DMS53 treated with DMSO at 0.1 percent for 48 hours (cell line): Measurements from ENCODE around the gene SLC43A1.
A peak's percentile ranks its signal among the peaks of the same experiment; 100 is the strongest.
"Not testable (repeated sequence)": the region's sequence is repeated elsewhere in the genome, so short reads cannot be mapped to it uniquely, and the experiment has no call there.

Experiments used
- DNase-seq: peaks from one replicate; lab custom pipeline; 2025; ENCODE audit not compliant: unreplicated experiment; lab: John Stamatoyannopoulos, UW

The SLC43A1 gene

DNA sequence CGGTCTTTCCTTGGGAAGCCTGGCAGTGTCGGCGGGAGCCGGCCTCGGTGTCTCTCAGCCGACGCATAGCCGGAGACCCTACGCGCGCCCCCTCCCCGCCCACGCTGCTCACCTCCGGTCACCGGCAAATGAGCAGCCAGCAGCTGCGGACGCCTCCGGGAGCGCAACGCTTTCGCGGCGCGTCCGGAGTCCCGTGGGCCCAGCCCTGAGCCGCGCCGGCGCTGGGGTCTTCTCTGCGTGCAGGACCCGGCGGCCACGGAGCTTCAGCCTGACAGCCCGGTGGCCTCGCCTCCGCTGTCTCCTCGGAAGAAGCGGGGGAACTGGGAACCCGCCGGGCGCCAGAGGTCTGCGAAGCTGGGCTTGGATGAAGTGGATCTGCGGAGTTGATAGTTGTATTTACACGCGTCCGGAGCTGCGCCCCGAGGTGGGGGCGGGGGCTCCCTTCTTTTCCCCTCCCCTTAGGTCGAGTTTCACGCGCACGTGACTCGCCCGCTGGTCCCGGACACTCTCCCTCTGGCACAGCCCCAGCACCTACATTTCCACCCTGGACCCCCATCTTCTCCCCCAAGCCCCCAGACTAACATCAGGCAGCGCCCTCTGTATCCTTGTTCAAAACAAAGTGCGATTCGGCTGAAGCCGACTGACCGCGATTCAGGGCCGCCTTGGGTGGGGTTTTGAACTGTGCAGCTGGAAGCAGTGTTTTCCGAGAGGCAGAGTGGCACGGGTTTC lies at the start of gene SLC43A1:
Gene SLC43A1, minus strand, starts transcription at position 371 of the 729 bp plus-strand sequence. CDS start 1,591 bp downstream, outside the sequence.
- no peak for DNase-seq

DNA sequence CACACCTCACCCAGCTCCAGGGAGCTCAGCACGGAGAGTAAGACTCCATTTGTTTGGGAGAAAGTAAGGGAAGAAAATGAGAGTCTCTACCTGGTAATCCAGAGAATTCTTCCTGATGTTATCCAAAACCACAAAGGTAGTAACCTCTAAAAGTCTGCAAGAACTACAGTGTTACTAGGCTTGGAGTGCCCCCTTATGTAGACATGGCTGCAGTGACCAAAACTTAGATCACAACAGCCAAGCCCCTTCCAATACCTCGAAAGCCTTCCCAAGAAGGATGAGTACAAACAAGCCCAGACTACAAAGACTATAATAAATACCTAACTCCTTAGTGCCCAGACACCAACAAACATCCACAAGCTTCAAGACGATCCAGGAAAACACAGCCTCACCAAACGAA lies 47.1 kb upstream of the SLC43A1 start:
- no peak for DNase-seq

DNA sequence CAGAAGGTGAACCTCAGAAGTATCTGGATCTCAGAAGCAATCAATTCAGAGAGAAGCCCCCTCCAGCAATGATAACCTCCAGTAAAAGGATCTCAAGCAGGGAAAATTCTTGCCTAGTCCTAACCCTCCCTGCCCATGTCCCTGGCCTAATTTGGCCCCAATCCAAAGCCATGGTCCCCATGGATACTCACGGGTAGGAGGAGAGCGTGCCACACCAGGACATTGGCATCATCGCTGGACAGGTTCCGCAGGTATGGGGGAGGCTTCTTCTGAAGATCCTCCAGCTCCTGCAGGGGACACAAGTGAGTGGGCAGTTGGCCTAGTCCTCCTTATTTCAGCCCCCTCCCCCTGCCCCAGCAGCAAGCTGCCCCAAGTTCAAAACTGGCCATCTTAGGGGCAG lies 44.6 kb upstream of the SLC43A1 start:
- no peak for DNase-seq

DNA sequence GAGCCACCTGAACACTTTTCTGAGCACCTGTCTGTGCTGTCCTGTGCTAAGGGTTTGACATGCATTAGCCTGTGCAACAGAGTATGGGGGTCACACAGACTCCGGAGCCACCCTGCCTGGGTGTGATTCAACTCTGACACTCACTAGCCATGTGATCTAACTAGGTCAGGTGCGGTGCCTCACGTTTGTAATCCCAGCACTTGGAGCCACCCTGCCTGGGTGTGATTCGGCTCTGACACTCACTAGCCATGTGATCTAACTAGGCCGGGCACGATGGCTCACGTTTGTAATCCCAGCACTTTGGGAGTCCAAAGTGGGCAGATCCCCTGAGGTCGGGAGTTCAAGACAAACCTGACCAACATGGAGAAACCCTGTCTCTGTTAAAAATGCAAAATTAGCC lies 40.5 kb upstream of the SLC43A1 start:
- no peak for DNase-seq

DNA sequence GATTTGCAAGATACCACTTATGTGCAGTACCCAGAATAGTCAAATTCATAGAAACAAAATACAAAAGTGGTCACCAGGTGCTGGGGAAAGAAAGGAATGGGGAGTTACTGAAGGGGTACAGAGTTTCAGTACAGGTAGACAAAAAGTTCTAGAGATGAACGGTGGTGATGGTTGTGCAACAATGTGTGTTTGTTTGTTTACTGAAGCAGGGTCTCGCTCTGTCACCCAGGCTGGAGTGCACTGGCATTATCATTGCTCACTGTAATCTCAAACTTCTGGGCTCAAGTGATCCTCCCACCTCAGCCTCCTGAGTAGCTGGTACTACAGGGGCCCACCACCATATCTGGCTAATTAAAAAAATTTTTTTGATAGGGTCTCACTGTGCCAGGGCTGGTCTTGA lies 39.9 kb upstream of the SLC43A1 start:
- no peak for DNase-seq

DNA sequence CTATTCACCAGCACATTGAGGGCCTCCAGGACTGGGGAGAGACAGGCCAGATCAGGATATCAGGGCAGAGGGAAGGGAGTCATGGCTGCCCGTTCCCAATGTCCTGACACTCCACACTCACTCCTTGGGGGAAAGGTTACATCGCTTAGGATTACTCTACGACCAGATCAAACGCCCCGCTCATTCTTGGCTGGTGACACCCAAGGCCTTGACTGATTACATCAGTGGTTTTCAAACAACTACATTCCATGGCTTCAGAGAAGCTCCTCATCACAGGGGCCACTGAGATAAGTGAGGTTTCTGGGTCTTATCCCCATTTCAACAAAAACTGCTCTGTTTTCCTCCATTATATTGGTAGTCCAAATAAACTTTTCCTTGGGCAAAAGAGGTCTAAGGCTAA lies 37.0 kb upstream of the SLC43A1 start:
- no peak for DNase-seq

DNA sequence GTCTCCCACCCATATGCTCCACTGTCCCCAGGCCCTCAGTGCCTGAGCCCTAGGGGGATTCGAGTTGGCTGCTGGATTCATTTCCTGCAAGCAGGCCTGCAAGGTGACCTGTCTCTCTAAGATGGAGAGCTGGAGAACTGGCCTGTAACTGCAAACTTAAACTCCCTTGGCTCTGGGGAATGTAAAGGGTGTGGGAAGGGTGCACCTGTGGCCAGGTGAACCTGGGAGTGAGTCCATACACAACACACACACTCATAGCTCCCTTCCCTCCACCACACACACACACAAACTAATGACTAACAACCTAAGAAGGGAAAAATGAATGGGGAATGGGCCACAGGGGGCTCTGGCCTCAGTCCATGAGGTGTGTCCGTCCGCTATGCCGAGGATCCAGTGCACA lies 36.4 kb upstream of the SLC43A1 start:
- DNase-seq: no peak

DNA sequence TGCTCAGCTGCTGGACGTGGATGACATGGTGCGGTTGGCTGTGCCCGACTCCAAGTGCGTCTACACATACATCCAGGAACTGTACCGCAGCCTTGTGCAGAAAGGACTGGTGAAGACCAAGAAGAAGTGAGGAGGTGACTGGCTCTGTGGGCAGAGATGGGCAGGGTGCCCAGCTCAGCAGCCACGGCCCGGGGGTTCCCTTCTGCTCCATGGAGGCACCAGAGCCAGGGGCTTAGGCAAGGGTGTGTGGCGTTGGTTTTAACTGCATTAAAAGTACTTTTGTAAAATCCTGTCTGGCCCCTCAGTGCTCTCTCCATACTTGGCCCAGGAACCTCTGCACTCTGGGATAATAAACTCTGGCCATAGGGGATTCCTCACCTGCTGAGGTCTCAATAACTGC lies 34.5 kb upstream of the SLC43A1 start:
- no peak for DNase-seq

DNA sequence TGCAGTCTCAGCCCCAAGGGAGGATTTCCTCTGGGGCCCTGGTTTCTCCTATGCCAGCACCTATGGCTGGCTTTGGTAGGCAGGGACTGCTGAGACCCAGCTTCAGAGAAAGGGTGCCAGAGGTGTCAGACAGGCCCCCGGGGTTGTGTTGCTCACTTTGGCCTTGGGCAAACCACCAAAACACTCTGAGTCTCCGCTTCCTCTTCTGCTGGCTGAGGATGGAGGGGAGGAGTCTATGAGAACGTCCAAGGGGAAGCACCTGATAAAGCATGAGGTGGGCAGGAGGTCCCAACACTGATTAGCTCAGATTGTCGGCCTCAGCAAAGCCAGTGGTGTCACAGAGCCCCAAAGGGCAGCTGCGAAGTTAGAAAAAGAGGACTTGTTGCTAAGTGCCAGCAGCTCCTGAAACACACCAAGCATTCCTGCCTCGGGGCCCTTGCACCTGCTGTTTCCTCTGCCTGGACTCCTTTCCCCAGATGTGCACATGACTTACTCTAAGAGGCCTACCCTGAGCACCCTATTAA lies 32.4 kb upstream of the SLC43A1 start:
- DNase-seq: no peak

DNA sequence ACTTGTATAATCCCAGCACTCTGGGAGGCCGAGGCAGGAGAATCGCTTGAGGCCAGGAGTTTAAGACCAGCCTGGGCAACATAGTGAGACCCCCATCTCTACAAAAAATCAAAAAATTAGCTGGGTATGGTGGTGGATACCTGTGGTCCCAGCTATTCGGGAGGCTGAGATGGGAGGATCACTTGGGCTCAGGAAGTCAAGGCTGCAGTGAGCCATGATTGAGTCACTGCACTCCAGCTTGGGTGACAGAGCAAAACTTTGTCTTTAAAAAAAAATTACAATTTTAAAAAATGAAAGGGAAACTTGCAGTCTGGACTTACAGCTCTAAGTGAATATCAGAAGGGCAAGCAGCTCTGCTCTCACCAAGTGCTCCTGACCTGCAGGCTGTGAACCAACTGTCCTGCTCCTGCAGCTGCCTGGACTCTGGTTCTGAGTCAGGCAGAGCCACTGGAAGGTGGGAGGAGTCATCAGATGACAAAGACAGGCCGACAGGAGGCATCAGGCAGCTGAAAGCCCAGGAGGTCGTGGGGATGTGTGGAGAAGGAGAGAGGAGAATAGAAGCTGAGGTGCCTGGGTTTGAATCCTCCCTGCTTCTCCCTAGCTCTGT lies 31.5 kb upstream of the SLC43A1 start:
- DNase-seq: no peak

DNA sequence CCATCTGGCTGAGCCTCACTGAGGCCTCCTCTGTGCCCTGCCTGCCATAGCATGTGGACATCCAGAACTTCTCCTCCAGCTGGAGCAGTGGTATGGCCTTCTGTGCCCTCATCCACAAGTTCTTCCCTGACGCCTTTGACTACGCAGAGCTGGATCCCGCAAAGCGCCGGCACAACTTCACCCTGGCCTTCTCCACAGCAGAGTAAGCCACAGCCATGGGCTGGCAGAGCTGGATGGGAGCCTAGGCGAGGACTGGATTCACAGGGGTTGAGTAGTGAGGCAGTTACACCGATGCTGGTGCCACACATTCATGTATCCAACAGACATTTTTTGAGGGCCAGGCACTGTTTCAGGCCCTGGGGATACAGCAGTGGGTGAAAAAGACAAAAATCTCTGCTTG lies 30.9 kb upstream of the SLC43A1 start:
- DNase-seq: no peak

DNA sequence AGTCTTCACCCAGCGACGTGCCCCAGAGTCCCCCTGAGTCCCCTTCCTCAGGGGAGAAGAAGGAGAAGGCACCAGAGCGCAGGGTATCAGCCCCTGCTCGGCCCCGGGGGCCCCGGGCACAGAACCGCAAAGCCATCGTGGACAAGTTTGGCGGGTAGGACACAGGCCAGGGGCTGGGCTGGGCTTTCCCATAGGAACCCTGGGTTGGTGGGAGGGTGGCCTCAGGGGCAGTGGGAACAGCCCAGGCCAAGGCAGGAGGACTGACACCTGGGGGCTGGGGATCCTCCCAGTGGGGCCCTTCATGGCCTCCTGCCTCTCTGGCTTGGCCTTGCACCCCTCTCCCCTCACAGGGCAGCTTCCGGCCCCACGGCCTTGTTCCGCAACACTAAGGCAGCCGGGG lies 30.4 kb upstream of the SLC43A1 start:
- no peak for DNase-seq

DNA sequence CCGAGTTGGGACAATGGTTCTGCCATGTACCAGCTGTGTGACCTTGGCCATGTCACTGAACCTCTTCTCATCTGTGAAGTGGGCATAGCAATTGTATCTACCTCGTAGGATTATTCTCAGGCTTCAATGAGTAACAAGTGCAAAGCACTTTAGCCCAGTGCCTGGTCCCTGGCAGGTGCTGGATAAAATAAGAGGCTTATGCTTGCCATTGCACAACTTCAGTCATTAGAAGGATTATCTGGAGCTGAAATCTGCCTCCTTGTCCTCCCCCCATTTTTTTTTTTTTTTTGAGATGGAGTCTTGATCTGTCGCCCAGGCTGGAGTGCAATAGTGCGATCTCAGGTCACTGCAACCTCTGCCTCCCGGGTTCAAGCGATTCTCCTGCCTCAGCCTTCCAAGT lies 29.1 kb upstream of the SLC43A1 start:
- no peak for DNase-seq

DNA sequence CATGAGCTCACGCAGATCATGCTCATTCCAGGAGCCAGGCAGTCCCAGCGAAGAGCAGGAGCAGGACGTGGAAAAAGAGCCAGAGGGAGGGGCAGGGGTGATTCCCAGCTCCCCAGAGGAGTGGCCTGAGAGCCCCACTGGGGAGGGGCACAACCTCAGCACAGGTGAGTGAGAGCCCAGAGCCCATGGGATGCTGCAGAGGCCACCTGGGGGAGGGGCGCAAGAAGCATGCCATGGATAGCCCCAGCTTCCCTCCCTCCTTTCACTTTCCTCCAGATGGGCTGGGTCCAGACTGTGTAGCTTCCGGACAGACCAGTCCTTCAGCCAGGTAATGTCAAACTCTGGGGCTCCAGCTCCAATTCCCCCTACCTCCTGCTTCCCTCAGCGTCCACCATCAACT lies 28.1 kb upstream of the SLC43A1 start:
- DNase-seq: no peak

DNA sequence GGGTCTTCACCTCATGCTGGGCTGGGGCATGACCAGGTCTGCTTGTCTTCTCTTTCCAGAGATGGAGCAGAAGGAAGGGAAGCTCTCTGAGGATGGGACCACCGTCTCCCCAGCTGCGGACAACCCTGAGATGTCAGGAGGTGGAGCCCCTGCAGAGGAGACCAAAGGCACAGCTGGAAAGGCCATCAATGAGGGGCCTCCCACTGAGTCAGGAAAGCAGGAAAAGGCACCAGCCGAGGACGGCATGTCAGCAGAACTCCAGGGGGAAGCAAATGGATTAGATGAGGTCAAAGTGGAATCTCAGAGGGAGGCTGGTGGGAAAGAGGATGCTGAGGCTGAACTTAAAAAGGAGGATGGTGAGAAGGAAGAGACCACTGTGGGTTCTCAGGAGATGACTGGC lies 27.1 kb upstream of the SLC43A1 start:
- DNase-seq: no peak

DNA sequence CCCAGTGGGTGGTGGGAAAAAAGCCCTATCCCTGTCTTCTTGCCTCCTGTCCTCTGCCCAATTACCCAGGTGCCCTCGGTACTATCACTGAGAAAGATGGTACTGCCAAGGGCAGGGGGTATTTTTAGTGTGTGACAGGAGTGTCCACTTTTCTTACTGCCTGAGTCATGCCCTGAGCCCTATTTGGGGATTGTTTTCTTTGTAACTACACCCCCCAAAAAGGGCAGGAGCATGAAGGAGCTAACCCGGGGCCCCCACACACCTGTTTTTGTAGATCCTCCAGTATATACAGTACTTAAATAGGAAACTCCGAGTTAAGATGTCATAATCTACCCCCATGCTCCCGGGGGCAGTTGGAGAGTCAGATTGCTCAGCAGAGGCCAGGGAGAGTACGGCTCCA lies 25.7 kb upstream of the SLC43A1 start:
- no peak for DNase-seq

DNA sequence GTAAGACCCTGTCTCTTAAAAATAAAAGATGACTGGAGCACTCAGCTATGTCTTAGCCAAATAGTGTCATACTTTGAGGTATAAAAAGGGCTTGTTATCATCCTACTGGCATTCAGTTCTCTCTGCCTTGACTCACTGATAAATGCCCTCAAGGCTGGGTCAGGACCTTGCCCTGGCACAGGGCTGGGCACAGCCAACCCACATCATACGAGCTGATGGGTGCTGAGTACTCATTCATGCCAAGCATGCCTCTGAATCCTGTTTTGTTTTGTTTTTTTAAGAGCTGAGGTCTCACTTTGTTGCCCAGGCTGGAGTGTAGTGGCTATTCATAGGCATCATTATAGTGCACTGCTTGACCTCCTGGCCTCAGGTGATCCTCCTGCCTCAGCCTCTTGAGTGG lies 23.8 kb upstream of the SLC43A1 start:
- no peak for DNase-seq

DNA sequence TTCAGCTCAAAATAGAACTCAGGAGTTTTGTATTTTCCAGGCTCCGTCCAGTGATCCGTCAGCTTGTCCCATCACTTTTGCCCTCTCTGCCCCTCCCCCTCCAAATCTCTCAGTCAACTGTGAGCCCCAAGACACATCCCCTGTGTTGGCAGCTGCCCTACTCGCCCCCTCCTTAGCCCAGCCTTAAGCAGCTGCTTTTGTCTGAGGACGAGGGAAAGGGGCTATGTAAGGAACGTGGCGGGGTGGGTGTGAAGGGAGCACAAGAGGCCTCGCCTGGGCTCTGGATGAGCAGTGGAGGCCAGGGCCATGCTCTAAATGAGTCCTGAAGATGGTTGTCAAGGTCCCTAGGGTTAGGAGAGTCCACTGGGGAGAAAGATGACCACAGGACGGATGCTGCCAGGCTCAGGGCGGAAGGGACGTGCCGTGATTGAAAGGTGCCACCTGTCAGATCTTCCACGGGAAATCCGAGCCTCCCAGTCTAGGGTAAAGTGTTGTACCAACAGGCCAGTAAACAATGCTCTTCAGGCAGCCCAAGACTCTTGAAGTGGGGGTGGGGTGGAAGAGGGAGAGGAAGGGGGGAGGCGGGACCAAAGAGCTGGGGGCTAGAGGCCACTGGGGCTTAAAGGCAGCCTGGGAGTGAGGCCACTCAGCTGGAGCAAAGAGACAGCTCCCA lies 21.6 kb upstream of the SLC43A1 start, which contains the start of gene SMTNL1:
Gene SMTNL1, plus strand, starts transcription at position 649 of the 673 bp plus-strand sequence. CDS start 5,048 bp downstream, outside the sequence.
- no peak for DNase-seq

DNA sequence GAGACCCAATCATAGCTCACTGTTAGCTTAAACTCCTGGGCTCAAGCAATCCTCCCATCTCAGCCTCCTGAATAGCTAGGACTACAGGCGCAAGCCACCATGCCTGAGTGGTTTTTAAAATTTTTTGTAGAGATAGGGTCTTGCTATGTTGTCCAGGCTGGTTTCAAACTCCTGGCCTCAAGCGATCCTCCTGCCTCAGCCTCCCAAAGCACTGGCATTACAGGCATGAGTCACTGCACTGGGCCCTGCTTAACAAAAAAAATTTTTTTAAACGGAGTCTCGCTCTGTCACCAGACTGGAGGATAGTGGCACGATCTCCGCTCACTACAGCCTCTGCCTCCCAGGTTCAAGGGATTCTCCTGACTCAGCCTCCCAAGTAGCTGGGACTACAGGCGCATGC lies 18.9 kb upstream of the SLC43A1 start:
- not testable (repeated sequence) for DNase-seq

DNA sequence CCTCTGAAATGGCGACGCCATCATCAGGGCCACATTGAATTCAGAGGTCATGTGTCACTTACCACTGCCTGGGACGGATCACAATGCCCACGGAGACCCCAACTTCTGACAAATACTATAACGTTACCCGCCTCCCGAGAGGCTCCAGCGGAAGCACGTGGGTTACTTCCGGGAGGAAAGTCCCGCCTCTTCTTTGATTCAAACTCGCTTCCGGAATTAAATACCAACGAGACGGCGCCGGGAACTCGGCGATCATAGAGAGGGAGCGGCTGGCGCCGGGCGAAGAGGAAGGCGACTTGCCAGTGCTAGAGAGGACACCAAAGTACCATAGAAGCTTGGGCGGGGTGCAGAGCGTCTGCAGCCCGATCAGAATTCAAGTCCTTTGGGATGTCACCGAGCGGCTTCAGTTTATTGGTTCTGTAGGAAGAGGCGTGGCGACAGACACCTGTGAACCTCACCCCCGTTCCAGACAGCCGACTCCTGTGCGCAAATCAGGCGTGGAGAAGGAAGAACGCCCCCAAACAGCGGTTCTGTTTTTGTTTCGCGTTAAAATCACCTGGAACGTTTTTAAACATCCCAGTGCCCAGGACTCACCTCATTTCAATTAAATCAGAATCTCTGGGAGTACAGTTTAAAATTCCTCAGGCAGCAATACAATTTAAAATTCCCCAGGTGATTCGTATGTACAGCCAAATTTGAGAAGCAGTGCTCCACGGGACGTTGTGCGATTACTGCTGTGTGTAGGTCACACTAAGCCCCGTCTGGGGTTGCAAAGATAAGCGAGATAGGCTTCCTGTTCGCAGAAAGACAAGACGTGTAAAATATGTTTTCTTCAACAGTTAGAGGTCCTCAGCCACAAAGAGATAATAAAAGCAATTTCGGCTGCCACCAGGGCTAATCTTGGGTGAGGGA lies 15.3 kb upstream of the SLC43A1 start, which contains the start of gene TIMM10:
Gene TIMM10, minus strand, starts transcription at position 159 of the 912 bp plus-strand sequence. CDS start 565 bp downstream, outside the sequence.
- peak; percentile 76 for DNase-seq

DNA sequence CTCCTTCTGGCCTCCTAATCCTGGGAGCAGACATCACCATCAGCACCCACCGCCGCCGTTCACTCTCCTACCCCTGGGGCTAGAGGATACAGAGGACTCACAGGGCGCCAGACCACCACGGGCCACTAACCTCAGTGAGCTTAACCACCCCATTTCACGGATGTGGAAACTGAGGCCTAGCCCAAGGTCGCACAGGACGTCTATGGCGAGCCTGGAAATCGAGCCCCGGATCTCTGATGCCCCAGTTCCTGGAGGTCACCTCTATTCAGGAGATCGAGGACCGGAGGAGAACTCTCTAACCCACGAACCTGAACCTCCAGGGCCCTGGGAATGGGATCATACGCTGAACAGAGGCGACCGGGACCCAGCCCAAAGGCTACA lies 14.7 kb upstream of the SLC43A1 start:
- DNase-seq: no peak
